Neuronal stem cell (in vitro differentiated cells): ENCODE results near the gene TNFRSF17.

Source experiments
- DNase-seq: peaks from one replicate; pipeline ENCODE4 v3.0.0-alpha.2; 2013; ENCODE audit warnings: low spot score
- H2AFZ ChIP-seq: one replicate; pipeline ENCODE4 v1.6.1; 2013; ENCODE audit warnings: mild to moderate bottlenecking, low read length, inconsistent platforms
- H2AK5ac ChIP-seq: 2 replicates; pipeline ENCODE4 v1.6.1; 2013; ENCODE audit warnings: low read depth, mild to moderate bottlenecking, inconsistent platforms, low read length, moderate library complexity, mixed read lengths
- H2BK120ac ChIP-seq: 2 replicates; pipeline ENCODE4 v1.6.1; 2013; ENCODE audit warnings: low read depth, mild to moderate bottlenecking, inconsistent platforms, low read length, moderate library complexity, mixed read lengths
- H2BK12ac ChIP-seq: one replicate; pipeline ENCODE4 v1.6.1; 2013; ENCODE audit warnings: low read length, inconsistent platforms
- H2BK15ac ChIP-seq: 2 replicates; pipeline ENCODE4 v1.6.1; 2013; ENCODE audit warnings: mild to moderate bottlenecking, low read length, inconsistent platforms, mixed read lengths
- H2BK5ac ChIP-seq: one replicate; pipeline ENCODE4 v1.6.1; 2013; ENCODE audit warnings: inconsistent platforms, mild to moderate bottlenecking, low read length, moderate library complexity
- H3K14ac ChIP-seq: one replicate; pipeline ENCODE4 v1.6.1; 2013; ENCODE audit warnings: low read length, inconsistent platforms
- H3K18ac ChIP-seq: 2 replicates; pipeline ENCODE4 v1.6.1; 2013; ENCODE audit warnings: low read length, inconsistent platforms
- H3K23ac ChIP-seq: 2 replicates; pipeline ENCODE4 v1.6.1; 2013; ENCODE audit warnings: low read depth, mild to moderate bottlenecking, mixed read lengths, low read length, inconsistent platforms; ENCODE audit not compliant: poor library complexity
- H3K27ac ChIP-seq: replicated peaks from 3 replicates; pipeline ENCODE4 v1.5.1; 2013; ENCODE audit warnings: low read length, inconsistent platforms
- H3K27me3 ChIP-seq, 3 experiments: 2 replicates each; pipeline ENCODE4 v1.6.1; 2013; ENCODE audit warnings: low read length in 3 of 3, mild to moderate bottlenecking in 2 of 3, inconsistent platforms in 1 of 3, low read depth in 1 of 3, mixed read lengths in 1 of 3, moderate library complexity in 1 of 3; ENCODE audit not compliant: control insufficient read depth in 3 of 3, insufficient read depth in 3 of 3
- H3K36me3 ChIP-seq, 2 donors: replicated peaks in 1 of 2; 2 replicates each; pipeline ENCODE4 v1.6.1; 2013; ENCODE audit warnings: low read length in 2 of 2; ENCODE audit not compliant: control insufficient read depth in 2 of 2, insufficient read depth in 2 of 2
- H3K4ac ChIP-seq: 2 replicates; pipeline ENCODE4 v1.6.1; 2013; ENCODE audit warnings: inconsistent platforms, mild to moderate bottlenecking, low read length, moderate library complexity
- H3K4me1 ChIP-seq, 2 donors: 1 replicate in 1 of 2; 2 replicates in 1 of 2; pipeline ENCODE4 v1.6.1; 2013; ENCODE audit warnings: low read length in 2 of 2, low read depth in 1 of 2; ENCODE audit not compliant: control insufficient read depth in 2 of 2, insufficient read depth in 1 of 2
- H3K4me2 ChIP-seq: one replicate; pipeline ENCODE4 v1.6.1; 2013; ENCODE audit warnings: mild to moderate bottlenecking, low read length, inconsistent platforms; ENCODE audit not compliant: insufficient read depth, poor library complexity, severe bottlenecking
- H3K4me3 ChIP-seq, 2 donors: 2 replicates each; pipeline ENCODE4 v1.5.1; 2013; ENCODE audit warnings: low read length in 2 of 2, mild to moderate bottlenecking in 2 of 2, inconsistent platforms in 1 of 2, moderate library complexity in 1 of 2
- H3K79me1 ChIP-seq: one replicate; pipeline ENCODE4 v1.6.1; 2013; ENCODE audit warnings: low read depth, mild to moderate bottlenecking, inconsistent platforms, low read length, moderate library complexity
- H3K9ac ChIP-seq: one replicate; pipeline ENCODE4 v1.6.1; 2013; ENCODE audit warnings: mild to moderate bottlenecking, low read depth, low read length, inconsistent platforms; ENCODE audit not compliant: poor library complexity
- H3K9me3 ChIP-seq, 2 donors: replicated peaks in 1 of 2; 2 replicates each; pipeline versions ENCODE3 to v1.6.1; 2013; ENCODE audit warnings: low read length in 2 of 2, mild to moderate bottlenecking in 2 of 2, inconsistent platforms in 1 of 2, low read depth in 1 of 2, mixed read lengths in 1 of 2, moderate library complexity in 1 of 2; ENCODE audit not compliant: control insufficient read depth in 2 of 2, insufficient read depth in 1 of 2
- H4K8ac ChIP-seq: one replicate; pipeline ENCODE4 v1.6.1; 2013; ENCODE audit warnings: low read depth, mild to moderate bottlenecking, inconsistent platforms, low read length, moderate library complexity
- H4K91ac ChIP-seq: one replicate; pipeline ENCODE4 v1.6.1; 2013; ENCODE audit warnings: low read length, low read depth, mild to moderate bottlenecking, inconsistent platforms; ENCODE audit not compliant: poor library complexity
- WGBS, 2 donors: extraction: QIAGEN DNeasy Blood & Tissue Kit; methylation state at CpG; one replicate each; pipeline ENCODE4 v1.1.7; 2013; ENCODE audit warnings: missing lambda C conversion rate in 2 of 2, mixed read lengths in 1 of 2; ENCODE audit not compliant: insufficient read length in 2 of 2, insufficient replicate concordance in 1 of 2; ENCODE audit errors: extremely low coverage in 2 of 2; 5-methylcytosine and 5-hydroxymethylcytosine counted together

Gene TNFRSF17

GRCh38 chr16:11980136-11980844 lies 15.3 kb downstream of the TNFRSF17 start:
- Histone ChIP-seq H2BK120ac (no peak overlapping the region), H3K23ac (no peak overlapping the region), H3K4me2 (no peak overlapping the region), H3K4me3 (no peak overlapping the region), H2BK12ac (no peak overlapping the region), H2AFZ (no peak overlapping the region), H4K8ac (no peak overlapping the region), H3K9ac (no peak overlapping the region), H2BK5ac (no peak overlapping the region), H3K4me1 (peaks cover 11 to 14% of the 10 kb centered on the region in 2 donors), H3K27ac (no peak overlapping the region), H3K9me3 (peaks cover 0 to 1% of the 10 kb centered on the region in 2 donors), H3K18ac (no peak overlapping the region), H2BK15ac (no peak overlapping the region), H2AK5ac (no peak overlapping the region), H3K4ac (no peak overlapping the region), H3K27me3 (no peaks in the 10 kb centered on the region), H3K36me3 (no peaks in the 10 kb centered on the region), H3K79me1 (peaks cover 7% of the 10 kb centered on the region), H3K14ac (no peak overlapping the region), H4K91ac (no peak overlapping the region)
- no peak for DNase-seq
- no CpG with 5 or more reads among the region's 5 CpGs for WGBS, 2 donors

- Histone ChIP-seq H3K4me1 (peaks cover 0 to 5% of the 10 kb centered on the region in 2 donors), H3K36me3 (no peaks in the 10 kb centered on the region), H2BK15ac (no peak overlapping the region), H3K79me1 (no peaks in the 10 kb centered on the region), H3K4ac (no peak overlapping the region), H4K91ac (no peak overlapping the region), H3K14ac (no peak overlapping the region), H3K4me2 (no peak overlapping the region), H4K8ac (no peak overlapping the region), H3K4me3 (no peak overlapping the region), H3K18ac (no peak overlapping the region), H2AFZ (no peak overlapping the region), H3K23ac (no peak overlapping the region), H2AK5ac (no peak overlapping the region), H3K27me3 (no peaks in the 10 kb centered on the region), H2BK5ac (no peak overlapping the region), H3K27ac (no peak overlapping the region), H2BK120ac (no peak overlapping the region), H3K9me3 (no peaks in the 10 kb centered on the region), H2BK12ac (no peak overlapping the region), H3K9ac (no peak overlapping the region)
- no peak for DNase-seq
- WGBS, 2 donors: no CpG with 5 or more reads among the region's 5 CpGs
These were observed 20.2 kb downstream of the TNFRSF17 start for GRCh38 chr16:11985250-11985649.

- Histone ChIP-seq H3K36me3 (no peaks in the 10 kb centered on the region), H3K4me1 (peaks cover 0 to 5% of the 10 kb centered on the region in 2 donors), H3K4ac (no peak overlapping the region), H2BK120ac (no peak overlapping the region), H4K8ac (no peak overlapping the region), H3K23ac (no peak overlapping the region), H2BK5ac (no peak overlapping the region), H4K91ac (no peak overlapping the region), H2BK12ac (no peak overlapping the region), H3K9me3 (no peaks in the 10 kb centered on the region), H3K4me3 (no peak overlapping the region), H2AK5ac (no peak overlapping the region), H3K27ac (no peak overlapping the region), H2BK15ac (no peak overlapping the region), H3K14ac (no peak overlapping the region), H2AFZ (no peak overlapping the region), H3K79me1 (no peaks in the 10 kb centered on the region), H3K9ac (no peak overlapping the region), H3K18ac (no peak overlapping the region), H3K4me2 (no peak overlapping the region), H3K27me3 (no peaks in the 10 kb centered on the region)
- no peak for DNase-seq
- WGBS, 2 donors: no CpG with 5 or more reads among the region's 12 CpGs
These were observed 21.6 kb downstream of the TNFRSF17 start for GRCh38 chr16:11986521-11987057.

GRCh38 chr16:11988258-11988978 lies 23.4 kb downstream of the TNFRSF17 start:
- H2BK5ac ChIP-seq: no peak overlapping the region
- no peak overlapping the region for H2BK120ac ChIP-seq
- H3K27ac ChIP-seq: no peak overlapping the region
- no peak overlapping the region for H3K4me2 ChIP-seq
- no peak overlapping the region for H4K91ac ChIP-seq
- no CpG with 5 or more reads among the region's 5 CpGs for WGBS, 2 donors
- H3K4me3 ChIP-seq: no peak overlapping the region
- no peak overlapping the region for H3K23ac ChIP-seq
- H3K27me3 ChIP-seq: no peaks in the 10 kb centered on the region
- no peak overlapping the region for H3K4ac ChIP-seq
- H2BK12ac ChIP-seq: no peak overlapping the region
- H2AK5ac ChIP-seq: no peak overlapping the region
- no peak overlapping the region for H2BK15ac ChIP-seq
- H3K18ac ChIP-seq: no peak overlapping the region
- DNase-seq: no peak
- no peak overlapping the region for H2AFZ ChIP-seq
- no peaks in the 10 kb centered on the region for H3K9me3 ChIP-seq
- H3K9ac ChIP-seq: no peak overlapping the region
- peaks cover 0 to 7% of the 10 kb centered on the region in 2 donors for H3K4me1 ChIP-seq
- H3K14ac ChIP-seq: no peak overlapping the region
- H4K8ac ChIP-seq: no peak overlapping the region
- H3K36me3 ChIP-seq: no peaks in the 10 kb centered on the region
- H3K79me1 ChIP-seq: no peaks in the 10 kb centered on the region
